GM12873 (cell line): ENCODE results near the gene RAPGEF1.

Experiments used
- CTCF ChIP-seq: IDR thresholded peaks from 2 replicates; pipeline ENCODE4 v1.5.1; 2012; ENCODE audit warnings: low read depth, mild to moderate bottlenecking, moderate library complexity, low read length, control low read depth; ENCODE audit not compliant: insufficient read depth; ENCODE audit errors: missing control alignments

RAPGEF1 gene

GRCh38 chr9:131545003-131545785, 194.7 kb downstream of the RAPGEF1 start, which contains the start of gene PRRT1B:
Gene PRRT1B (plus strand): TSS chr9:131545523. CDS start chr9:131545616, 93 bp downstream.
- TF ChIP-seq CTCF = no peak

- no peak for TF ChIP-seq CTCF
Observed at GRCh38 chr9:131543141-131543540, 196.7 kb downstream of the RAPGEF1 start.

- no peak for TF ChIP-seq CTCF
Observed at GRCh38 chr9:131539223-131539923, 200.5 kb downstream of the RAPGEF1 start.

- no peak for TF ChIP-seq CTCF
Observed at GRCh38 chr9:131537946-131538345, 201.9 kb downstream of the RAPGEF1 start.

- TF ChIP-seq CTCF = no peak
Observed at GRCh38 chr9:131534721-131535237, 205.1 kb downstream of the RAPGEF1 start.

- TF ChIP-seq CTCF = no peak
Observed at GRCh38 chr9:131530920-131531832, 208.7 kb downstream of the RAPGEF1 start, which contains the start of gene UCK1. Gene UCK1 (minus strand): TSS chr9:131531263. CDS start chr9:131531174, 89 bp downstream.
